Adipose tissue (tissue), 3 donors: ENCODE measurements around the gene CDKN2A. TPM values are rescaled to one million over a fixed set of nuclear protein-coding genes. Genes with fewer than 3 reads are reported as not detected.

ENCODE experiments used
- H3K27ac ChIP-seq: one replicate; pipeline ENCODE4 v1.5.1; 2013; ENCODE audit warnings: low read depth, low read length
- WGBS, 3 donors: extraction: QIAGEN DNeasy Blood & Tissue Kit; methylation state at CpG; one replicate each; pipeline ENCODE4 v1.1.7; 2013; 5-methylcytosine and 5-hydroxymethylcytosine counted together
- polyA plus RNA-seq, 3 donors: library from polyadenylated mRNA; stranded (reverse); fragments of 200-250 nt; gene quantifications; one replicate each; pipeline ENCODE4 v1.2.3, GENCODE V29; 2013
- donor health status: healthy with polysubstance abuse.
- donor health status: Bipolar disorder and iron deficiency.
- donor health status: healthy.

CDKN2A gene
- polyA plus RNA-seq, 3 donors, result 0.17 to 2.1 (median 0.98) TPM

DNA sequence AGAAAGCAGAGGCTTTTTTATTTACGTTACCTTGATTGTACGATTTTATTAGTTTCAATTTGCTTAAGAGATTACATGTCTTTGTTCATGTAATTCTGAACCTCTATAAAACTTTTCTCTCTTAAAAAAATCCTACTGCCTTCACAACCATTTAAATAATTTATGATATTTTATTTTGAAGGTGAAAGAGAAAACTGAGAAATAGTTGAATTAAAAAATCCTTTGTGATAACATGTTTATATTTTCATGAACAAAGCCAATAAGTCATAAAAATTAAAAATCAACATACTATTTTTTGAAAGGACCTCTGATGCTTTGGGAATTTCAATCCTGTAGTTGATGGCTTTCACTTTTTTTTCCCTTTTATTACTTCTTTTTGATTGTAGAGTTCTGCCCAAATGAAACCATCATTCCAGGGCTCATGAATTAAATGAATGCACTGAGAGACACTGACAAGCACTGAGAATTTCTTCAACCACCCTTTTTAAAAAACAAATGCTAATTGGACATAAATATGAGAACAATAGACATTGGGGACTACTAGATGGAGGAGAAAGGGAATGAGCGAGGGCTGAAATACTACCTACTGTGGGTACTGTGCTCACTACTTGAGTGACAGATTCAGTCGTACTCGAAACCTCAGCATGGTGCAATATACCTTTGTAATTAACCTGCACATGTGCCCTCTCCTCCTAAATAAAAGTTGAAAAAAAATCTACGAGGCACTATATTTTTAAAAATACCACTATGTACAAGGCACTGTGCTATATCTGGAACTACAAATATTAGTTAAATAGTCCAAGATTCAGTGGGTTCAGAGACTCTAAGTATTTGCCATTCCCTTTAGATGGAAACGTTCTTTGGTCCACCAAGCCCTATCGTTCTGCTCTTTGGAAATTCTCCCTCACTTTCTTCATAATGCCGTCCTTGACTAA lies 5.9 kb downstream of the CDKN2A start:
- H3K27ac ChIP-seq, result no peak overlapping the region
- 24 to 34% (median 34%) methylated on average over 9 of the region's 9 CpGs for WGBS, 3 donors

GRCh38 chr9:21985964-21986667 lies 8.1 kb downstream of the CDKN2A start:
- WGBS, 3 donors, result 66 to 70% (median 69%) methylated on average over 5 of the region's 5 CpGs
- H3K27ac ChIP-seq, result no peak overlapping the region

DNA sequence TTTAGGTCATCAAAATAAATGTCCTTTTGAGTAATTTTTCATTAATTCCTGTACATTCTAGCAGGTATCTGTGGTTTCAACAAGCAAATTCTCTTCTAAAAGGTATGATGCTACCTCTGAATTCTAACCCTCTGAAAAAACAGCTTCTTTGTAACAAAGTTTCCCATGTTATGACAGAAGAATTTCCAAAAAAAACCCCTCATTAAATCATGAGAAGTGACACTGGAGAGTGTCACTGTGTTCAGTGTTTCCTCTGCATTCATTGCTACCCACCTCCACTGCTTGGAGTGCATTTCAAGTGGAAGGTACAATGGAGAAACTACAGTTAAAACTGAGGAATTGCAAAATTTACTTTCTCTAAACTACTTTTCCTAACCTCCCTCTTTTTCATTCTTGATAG lies 10.1 kb downstream of the CDKN2A start:
- no peak overlapping the region for H3K27ac ChIP-seq

- no peak overlapping the region for H3K27ac ChIP-seq
- 60 to 70% (median 67%) methylated on average over 1 of the region's 1 CpG for WGBS, 3 donors
Measured at GRCh38 chr9:21983561-21983935, 10.6 kb downstream of the CDKN2A start.

- no peak overlapping the region for H3K27ac ChIP-seq
- 50 to 74% (median 57%) methylated on average over 1 of the region's 1 CpG for WGBS, 3 donors
Measured at GRCh38 chr9:21982861-21983560, 11.2 kb downstream of the CDKN2A start.

DNA sequence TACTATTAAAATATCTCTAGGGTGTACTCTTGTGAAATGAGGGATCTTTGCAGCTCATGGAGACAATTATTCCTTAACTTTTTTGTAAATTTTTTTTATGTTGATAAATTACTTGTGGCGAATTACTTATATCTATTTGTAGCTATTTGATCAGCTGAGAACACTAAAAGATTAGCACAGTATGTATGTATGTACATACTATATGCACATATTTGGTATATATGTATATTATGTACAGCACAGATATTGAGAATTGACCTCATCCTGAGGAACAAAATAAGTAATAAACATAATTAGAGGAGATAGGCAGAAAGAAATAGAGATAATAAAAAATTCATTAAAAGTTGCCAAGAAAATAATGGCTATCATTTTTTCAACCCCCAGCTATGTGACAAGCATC lies 11.8 kb downstream of the CDKN2A start:
- WGBS, 3 donors, result 39 to 61% (median 51%) methylated on average over 1 of the region's 1 CpG
- no peak overlapping the region for H3K27ac ChIP-seq

DNA sequence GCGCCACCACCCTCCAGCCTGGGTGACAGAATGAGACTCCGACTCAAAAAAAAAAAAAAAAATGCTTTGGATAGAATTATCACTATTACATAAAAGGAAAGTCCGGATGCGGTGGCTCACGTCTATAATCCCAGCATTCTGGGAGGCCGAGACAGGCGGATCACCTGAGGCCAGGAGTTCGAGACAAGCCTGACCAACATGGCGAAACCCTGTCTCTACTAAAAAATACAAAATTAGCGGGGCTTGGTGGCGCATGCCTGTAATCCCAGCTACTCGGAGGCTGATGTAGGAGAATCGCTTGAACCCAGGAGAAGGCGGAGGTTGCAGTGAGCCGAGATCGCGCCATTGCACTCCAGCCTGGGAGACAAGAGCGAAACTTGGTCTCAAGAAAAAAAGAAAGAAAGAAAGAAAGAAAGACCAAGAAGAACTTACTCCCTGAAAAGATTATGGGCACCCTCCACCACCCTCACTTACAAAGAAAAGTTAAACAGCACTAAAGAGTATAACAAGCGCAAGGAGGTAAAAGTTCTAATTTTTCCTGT lies 17.8 kb downstream of the CDKN2A start:
- WGBS, 3 donors, result 22 to 23% (median 23%) methylated on average over 19 of the region's 19 CpGs
- no peak overlapping the region for H3K27ac ChIP-seq

DNA sequence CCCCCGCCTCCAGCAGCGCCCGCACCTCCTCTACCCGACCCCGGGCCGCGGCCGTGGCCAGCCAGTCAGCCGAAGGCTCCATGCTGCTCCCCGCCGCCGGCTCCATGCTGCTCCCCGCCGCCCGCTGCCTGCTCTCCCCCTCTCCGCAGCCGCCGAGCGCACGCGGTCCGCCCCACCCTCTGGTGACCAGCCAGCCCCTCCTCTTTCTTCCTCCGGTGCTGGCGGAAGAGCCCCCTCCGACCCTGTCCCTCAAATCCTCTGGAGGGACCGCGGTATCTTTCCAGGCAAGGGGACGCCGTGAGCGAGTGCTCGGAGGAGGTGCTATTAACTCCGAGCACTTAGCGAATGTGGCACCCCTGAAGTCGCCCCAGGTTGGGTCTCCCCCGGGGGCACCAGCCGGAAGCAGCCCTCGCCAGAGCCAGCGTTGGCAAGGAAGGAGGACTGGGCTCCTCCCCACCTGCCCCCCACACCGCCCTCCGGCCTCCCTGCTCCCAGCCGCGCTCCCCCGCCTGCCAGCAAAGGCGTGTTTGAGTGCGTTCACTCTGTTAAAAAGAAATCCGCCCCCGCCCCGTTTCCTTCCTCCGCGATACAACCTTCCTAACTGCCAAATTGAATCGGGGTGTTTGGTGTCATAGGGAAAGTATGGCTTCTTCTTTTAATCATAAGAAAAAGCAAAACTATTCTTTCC lies 19.3 kb downstream of the CDKN2A start:
- WGBS, 3 donors, result 1 to 2% (median 1%) methylated on average over 48 to 51 of the region's 51 CpGs
- no peak overlapping the region for H3K27ac ChIP-seq

GRCh38 chr9:21974343-21974721 lies 19.9 kb downstream of the CDKN2A start:
- H3K27ac ChIP-seq, result no peak overlapping the region
- WGBS, 3 donors, result 4 to 7% (median 4%) methylated on average over 21 of the region's 21 CpGs

GRCh38 chr9:21972361-21972760 lies 21.8 kb downstream of the CDKN2A start:
- no peak overlapping the region for H3K27ac ChIP-seq

DNA sequence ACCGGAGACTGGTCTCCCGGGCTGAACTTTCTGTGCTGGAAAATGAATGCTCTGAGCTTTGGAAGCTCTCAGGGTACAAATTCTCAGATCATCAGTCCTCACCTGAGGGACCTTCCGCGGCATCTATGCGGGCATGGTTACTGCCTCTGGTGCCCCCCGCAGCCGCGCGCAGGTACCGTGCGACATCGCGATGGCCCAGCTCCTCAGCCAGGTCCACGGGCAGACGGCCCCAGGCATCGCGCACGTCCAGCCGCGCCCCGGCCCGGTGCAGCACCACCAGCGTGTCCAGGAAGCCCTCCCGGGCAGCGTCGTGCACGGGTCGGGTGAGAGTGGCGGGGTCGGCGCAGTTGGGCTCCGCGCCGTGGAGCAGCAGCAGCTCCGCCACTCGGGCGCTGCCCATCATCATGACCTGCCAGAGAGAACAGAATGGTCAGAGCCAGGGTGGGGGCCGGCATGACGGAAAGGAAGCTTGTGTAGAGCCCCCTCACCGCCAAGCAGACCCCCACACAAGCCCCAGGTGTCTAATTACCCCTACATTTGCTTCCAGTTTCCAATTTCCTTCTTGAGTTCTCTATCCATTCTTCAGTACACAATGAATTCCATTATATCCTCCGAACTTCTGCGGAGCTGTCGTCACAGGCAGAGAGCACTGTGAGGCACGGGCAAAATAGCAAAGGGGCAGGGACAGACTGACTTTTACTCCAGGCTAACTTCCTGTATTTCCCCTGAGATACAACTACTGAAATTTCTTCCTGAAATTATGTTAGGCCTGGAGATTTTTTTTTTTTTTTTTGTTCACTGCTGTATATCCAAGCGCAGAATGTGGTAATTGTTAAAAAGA lies 23.2 kb downstream of the CDKN2A start:
- H3K27ac ChIP-seq, result no peak overlapping the region
- WGBS, 3 donors, result 6 to 10% (median 8%) methylated on average over 42 to 45 of the region's 45 CpGs

DNA sequence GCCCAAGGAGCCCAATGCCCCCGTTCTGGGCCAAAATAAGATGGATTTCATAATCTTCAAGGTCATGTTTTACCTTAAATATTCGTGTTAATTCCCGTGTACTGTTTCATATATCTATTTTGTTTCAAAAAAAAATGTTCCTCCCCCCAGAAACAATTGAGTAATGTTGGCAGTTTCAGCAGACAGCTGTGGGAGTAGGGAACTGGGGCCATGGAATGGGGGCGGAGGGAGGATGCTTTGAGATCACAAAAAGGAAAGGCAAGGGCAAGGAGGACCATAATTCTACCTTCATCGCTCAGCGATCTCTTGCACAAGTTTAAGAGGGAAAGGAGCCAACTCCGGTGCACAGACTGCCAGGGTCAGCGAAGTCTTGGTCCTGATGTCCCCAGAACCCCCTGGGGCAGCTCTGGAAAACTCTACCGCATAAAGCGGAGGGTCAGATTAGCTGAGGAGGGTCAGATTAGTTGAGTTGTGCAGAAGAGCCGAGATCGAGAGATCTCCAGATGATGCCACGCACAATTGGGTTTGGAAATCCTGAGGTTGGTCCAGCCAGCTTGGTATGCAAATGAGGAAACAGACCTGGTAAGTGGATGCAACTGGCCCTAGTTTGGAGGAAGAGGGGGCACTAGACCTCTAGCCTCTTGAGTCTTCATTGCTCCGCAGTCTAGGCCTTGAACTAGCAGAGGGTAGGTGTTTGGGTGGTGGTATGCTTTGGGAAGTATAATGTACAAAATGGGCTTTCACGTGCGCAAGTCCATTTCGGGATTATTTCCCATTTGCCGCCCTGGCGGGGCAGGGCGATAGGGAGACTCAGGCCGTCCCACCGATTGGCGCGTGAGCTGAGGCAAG lies 24.0 kb downstream of the CDKN2A start:
- WGBS, 3 donors, result 12 to 19% (median 16%) methylated on average over 24 of the region's 24 CpGs
- H3K27ac ChIP-seq, result no peak overlapping the region

DNA sequence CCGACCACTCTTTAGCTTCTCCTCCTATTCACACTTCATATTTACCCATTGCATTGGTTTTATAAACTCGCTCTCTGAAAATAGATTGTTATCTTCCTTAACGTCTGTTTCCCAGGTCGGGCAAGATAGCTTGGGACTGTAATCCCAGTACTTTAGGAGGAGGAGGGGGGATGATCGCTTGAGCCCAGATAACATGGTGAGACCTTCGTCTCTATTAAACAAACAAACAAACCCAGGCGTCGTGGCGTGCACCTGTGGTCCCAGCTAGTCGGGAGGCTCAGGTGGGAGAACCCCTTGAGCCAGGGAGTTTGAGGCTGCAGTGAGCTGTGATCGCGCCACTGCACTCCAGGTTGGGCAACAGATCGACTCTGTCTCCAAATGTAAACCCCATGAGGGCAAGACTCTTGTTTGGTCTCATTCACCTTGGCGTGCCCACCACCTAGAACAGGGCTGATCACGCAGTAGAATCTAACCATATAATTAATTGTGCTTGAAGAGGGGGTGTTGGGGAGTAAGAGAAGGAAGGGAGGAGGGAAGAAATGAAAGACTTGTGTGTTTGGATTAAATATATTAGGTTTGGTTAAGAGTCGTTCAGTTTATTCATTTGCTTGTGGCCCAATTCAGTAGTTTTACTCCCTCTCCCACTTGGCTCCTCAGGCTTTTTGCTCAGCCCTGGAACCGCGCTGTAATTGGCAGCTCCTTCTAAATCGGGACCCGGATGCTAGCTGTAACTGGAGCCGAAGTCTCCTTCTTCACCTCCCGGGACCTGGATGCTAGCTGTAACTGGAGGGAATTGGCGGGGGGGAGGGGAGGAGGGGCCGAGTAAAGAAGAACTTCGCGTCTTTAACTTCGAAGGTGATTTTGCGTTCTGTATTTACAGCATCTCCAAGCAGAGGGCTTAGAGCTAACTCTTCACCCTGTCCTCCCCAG lies 24.9 kb downstream of the CDKN2A start:
- H3K27ac ChIP-seq, result no peak overlapping the region
- 6 to 11% (median 10%) methylated on average over 27 to 28 of the region's 28 CpGs for WGBS, 3 donors

DNA sequence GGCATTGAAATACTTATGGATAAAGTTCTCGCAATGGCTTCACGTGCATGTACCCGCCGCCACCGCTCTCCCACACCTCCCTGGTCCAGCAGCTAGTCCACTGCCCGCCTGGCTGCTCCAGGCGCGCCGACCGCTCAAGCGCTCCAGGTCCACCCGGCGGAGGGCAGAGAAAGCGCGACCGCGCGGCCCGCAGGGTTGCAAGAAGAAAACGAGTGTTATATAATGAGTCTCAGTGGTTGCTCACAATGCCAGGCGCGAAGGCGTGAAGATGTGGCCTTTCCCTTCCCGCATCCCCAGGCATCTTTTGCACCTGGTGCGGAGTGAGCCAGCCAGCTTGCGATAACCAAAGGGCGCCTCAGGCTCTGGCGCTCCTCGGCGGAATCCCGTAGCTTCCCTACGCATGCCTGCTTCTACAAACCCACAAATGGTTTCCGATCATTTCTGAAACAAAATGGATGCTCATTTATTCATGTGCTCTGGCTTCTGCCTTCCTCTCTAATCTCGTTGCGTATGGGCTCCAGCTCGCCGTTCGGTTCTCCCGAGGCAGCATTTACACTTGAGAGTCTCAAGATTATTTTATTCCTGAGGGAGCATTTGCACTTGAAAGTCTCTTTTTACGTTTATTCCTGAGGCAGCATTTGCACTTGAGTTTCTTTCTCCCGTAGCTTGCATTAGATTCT lies 25.7 kb downstream of the CDKN2A start:
- H3K27ac ChIP-seq, result no peak overlapping the region
- WGBS, 3 donors, result 6 to 9% (median 9%) methylated on average over 41 of the region's 41 CpGs

- no peak overlapping the region for H3K27ac ChIP-seq
- 21 to 23% (median 23%) methylated on average over 10 of the region's 10 CpGs for WGBS, 3 donors
Measured at GRCh38 chr9:21967702-21968101, 26.5 kb downstream of the CDKN2A start.
